ENCODE data around the gene DDX27. TPM values are rescaled to one million over a fixed set of nuclear protein-coding genes. Genes with fewer than 3 reads are reported as not detected.

DDX27 gene
- total RNA-seq, 1 experiment from 2014 or later: 54.8 TPM

DNA sequence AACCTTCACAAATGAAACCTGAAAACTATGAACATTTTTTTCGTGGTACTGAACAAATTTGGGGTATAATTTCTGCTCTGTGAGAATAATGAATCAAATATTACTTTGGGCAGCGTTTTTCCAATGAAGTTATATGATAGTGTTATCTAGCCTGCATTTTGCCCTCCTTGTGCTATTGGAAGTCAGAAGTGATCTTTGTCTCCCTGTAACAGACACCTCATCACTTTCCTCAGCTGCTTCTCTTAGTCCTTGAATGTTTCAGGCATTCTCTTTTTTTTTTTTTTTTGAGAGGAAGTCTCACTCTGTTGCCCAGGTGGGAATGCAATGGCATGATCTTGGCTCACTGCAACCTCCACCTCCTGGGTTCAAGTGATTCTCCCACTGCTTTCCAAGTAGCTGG is 10.2 kb downstream of the DDX27 start (continued):
- TF ChIP-seq TEAD1 (CRISPR knock-in tag; IDR thresholded peaks at IDR 0.05) (no peak), ZNF232 (CRISPR knock-in tag; IDR thresholded peaks at IDR 0.05) (no peak)
- TF ChIP-seq, protein P1, sequence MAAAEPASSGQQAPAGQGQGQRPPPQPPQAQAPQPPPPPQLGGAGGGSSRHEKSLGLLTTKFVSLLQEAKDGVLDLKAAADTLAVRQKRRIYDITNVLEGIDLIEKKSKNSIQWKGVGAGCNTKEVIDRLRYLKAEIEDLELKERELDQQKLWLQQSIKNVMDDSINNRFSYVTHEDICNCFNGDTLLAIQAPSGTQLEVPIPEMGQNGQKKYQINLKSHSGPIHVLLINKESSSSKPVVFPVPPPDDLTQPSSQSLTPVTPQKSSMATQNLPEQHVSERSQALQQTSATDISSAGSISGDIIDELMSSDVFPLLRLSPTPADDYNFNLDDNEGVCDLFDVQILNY (CRISPR knock-in tag; IDR thresholded peaks at IDR 0.05): no peak
- TF ChIP-seq, protein P2, sequence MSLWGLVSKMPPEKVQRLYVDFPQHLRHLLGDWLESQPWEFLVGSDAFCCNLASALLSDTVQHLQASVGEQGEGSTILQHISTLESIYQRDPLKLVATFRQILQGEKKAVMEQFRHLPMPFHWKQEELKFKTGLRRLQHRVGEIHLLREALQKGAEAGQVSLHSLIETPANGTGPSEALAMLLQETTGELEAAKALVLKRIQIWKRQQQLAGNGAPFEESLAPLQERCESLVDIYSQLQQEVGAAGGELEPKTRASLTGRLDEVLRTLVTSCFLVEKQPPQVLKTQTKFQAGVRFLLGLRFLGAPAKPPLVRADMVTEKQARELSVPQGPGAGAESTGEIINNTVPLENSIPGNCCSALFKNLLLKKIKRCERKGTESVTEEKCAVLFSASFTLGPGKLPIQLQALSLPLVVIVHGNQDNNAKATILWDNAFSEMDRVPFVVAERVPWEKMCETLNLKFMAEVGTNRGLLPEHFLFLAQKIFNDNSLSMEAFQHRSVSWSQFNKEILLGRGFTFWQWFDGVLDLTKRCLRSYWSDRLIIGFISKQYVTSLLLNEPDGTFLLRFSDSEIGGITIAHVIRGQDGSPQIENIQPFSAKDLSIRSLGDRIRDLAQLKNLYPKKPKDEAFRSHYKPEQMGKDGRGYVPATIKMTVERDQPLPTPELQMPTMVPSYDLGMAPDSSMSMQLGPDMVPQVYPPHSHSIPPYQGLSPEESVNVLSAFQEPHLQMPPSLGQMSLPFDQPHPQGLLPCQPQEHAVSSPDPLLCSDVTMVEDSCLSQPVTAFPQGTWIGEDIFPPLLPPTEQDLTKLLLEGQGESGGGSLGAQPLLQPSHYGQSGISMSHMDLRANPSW (CRISPR knock-in tag; conservative IDR thresholded peaks at IDR 0.05; ENCODE audit: low read depth): no peak
- TF ChIP-seq, protein P3, sequence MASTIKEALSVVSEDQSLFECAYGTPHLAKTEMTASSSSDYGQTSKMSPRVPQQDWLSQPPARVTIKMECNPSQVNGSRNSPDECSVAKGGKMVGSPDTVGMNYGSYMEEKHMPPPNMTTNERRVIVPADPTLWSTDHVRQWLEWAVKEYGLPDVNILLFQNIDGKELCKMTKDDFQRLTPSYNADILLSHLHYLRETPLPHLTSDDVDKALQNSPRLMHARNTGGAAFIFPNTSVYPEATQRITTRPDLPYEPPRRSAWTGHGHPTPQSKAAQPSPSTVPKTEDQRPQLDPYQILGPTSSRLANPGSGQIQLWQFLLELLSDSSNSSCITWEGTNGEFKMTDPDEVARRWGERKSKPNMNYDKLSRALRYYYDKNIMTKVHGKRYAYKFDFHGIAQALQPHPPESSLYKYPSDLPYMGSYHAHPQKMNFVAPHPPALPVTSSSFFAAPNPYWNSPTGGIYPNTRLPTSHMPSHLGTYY (CRISPR knock-in tag; IDR thresholded peaks at IDR 0.05): no peak
- TF ChIP-seq, protein P4, sequence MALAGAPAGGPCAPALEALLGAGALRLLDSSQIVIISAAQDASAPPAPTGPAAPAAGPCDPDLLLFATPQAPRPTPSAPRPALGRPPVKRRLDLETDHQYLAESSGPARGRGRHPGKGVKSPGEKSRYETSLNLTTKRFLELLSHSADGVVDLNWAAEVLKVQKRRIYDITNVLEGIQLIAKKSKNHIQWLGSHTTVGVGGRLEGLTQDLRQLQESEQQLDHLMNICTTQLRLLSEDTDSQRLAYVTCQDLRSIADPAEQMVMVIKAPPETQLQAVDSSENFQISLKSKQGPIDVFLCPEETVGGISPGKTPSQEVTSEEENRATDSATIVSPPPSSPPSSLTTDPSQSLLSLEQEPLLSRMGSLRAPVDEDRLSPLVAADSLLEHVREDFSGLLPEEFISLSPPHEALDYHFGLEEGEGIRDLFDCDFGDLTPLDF (CRISPR knock-in tag; IDR thresholded peaks at IDR 0.05): no peak
- TF ChIP-seq, protein P5, sequence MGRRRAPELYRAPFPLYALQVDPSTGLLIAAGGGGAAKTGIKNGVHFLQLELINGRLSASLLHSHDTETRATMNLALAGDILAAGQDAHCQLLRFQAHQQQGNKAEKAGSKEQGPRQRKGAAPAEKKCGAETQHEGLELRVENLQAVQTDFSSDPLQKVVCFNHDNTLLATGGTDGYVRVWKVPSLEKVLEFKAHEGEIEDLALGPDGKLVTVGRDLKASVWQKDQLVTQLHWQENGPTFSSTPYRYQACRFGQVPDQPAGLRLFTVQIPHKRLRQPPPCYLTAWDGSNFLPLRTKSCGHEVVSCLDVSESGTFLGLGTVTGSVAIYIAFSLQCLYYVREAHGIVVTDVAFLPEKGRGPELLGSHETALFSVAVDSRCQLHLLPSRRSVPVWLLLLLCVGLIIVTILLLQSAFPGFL (CRISPR knock-in tag; IDR thresholded peaks at IDR 0.05; ENCODE audit: borderline replicate concordance): no peak
- TF ChIP-seq, protein P6, sequence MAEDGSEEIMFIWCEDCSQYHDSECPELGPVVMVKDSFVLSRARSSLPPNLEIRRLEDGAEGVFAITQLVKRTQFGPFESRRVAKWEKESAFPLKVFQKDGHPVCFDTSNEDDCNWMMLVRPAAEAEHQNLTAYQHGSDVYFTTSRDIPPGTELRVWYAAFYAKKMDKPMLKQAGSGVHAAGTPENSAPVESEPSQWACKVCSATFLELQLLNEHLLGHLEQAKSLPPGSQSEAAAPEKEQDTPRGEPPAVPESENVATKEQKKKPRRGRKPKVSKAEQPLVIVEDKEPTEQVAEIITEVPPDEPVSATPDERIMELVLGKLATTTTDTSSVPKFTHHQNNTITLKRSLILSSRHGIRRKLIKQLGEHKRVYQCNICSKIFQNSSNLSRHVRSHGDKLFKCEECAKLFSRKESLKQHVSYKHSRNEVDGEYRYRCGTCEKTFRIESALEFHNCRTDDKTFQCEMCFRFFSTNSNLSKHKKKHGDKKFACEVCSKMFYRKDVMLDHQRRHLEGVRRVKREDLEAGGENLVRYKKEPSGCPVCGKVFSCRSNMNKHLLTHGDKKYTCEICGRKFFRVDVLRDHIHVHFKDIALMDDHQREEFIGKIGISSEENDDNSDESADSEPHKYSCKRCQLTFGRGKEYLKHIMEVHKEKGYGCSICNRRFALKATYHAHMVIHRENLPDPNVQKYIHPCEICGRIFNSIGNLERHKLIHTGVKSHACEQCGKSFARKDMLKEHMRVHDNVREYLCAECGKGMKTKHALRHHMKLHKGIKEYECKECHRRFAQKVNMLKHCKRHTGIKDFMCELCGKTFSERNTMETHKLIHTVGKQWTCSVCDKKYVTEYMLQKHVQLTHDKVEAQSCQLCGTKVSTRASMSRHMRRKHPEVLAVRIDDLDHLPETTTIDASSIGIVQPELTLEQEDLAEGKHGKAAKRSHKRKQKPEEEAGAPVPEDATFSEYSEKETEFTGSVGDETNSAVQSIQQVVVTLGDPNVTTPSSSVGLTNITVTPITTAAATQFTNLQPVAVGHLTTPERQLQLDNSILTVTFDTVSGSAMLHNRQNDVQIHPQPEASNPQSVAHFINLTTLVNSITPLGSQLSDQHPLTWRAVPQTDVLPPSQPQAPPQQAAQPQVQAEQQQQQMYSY (CRISPR knock-in tag; IDR thresholded peaks at IDR 0.05): no peak
- TF ChIP-seq, protein P7, sequence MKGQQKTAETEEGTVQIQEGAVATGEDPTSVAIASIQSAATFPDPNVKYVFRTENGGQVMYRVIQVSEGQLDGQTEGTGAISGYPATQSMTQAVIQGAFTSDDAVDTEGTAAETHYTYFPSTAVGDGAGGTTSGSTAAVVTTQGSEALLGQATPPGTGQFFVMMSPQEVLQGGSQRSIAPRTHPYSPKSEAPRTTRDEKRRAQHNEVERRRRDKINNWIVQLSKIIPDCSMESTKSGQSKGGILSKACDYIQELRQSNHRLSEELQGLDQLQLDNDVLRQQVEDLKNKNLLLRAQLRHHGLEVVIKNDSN (CRISPR knock-in tag; IDR thresholded peaks at IDR 0.05): no peak

DNA sequence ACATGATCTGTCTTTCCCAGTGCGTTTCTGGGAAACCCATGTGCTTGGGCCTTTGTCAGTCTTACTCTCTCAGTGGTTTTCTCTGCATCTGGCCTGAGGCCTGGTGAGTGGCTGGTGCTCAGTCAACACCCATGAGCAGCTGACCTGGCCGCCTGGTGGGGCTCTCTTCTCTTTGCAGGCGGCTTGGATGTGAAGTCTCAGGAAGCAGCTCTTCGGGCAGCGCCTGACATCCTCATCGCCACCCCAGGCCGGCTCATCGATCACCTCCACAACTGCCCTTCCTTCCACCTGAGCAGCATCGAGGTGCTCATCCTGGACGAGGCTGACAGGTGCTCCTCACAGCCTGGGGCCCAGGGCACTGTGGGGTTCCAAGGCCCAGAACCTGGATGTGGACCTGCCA is 10.8 kb downstream of the DDX27 start:
- POLR2A ChIA-PET: no interaction called here
- ATAC-seq: no peak
- TF ChIP-seq ESRRA (CRISPR knock-in tag; IDR thresholded peaks at IDR 0.05; ENCODE audit: borderline replicate concordance): no peak
- TF ChIP-seq, protein P8, sequence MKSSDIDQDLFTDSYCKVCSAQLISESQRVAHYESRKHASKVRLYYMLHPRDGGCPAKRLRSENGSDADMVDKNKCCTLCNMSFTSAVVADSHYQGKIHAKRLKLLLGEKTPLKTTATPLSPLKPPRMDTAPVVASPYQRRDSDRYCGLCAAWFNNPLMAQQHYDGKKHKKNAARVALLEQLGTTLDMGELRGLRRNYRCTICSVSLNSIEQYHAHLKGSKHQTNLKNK (CRISPR knock-in tag; IDR thresholded peaks at IDR 0.05): no peak
- TF ChIP-seq, protein P9, sequence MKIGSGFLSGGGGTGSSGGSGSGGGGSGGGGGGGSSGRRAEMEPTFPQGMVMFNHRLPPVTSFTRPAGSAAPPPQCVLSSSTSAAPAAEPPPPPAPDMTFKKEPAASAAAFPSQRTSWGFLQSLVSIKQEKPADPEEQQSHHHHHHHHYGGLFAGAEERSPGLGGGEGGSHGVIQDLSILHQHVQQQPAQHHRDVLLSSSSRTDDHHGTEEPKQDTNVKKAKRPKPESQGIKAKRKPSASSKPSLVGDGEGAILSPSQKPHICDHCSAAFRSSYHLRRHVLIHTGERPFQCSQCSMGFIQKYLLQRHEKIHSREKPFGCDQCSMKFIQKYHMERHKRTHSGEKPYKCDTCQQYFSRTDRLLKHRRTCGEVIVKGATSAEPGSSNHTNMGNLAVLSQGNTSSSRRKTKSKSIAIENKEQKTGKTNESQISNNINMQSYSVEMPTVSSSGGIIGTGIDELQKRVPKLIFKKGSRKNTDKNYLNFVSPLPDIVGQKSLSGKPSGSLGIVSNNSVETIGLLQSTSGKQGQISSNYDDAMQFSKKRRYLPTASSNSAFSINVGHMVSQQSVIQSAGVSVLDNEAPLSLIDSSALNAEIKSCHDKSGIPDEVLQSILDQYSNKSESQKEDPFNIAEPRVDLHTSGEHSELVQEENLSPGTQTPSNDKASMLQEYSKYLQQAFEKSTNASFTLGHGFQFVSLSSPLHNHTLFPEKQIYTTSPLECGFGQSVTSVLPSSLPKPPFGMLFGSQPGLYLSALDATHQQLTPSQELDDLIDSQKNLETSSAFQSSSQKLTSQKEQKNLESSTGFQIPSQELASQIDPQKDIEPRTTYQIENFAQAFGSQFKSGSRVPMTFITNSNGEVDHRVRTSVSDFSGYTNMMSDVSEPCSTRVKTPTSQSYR (CRISPR knock-in tag; IDR thresholded peaks at IDR 0.05): no peak
- no peak for TF ChIP-seq NR1H2 (CRISPR knock-in tag; IDR thresholded peaks at IDR 0.05)
- TF ChIP-seq NR3C1 (CRISPR knock-in tag; conservative IDR thresholded peaks at IDR 0.05; ENCODE audit: low read depth): no peak
- TF ChIP-seq ZNF219 (CRISPR knock-in tag; IDR thresholded peaks at IDR 0.05; ENCODE audit: borderline replicate concordance): no peak
- no peak for TF ChIP-seq HMGA2 (CRISPR knock-in tag; IDR thresholded peaks at IDR 0.05)
- TF ChIP-seq CREB1 (CRISPR knock-in tag; IDR thresholded peaks at IDR 0.05): no peak
- TF ChIP-seq ZNF423 (CRISPR knock-in tag; IDR thresholded peaks at IDR 0.05): no peak
- TF ChIP-seq GABPB1 (CRISPR knock-in tag; IDR thresholded peaks at IDR 0.05): no peak
- TF ChIP-seq JUN (CRISPR knock-in tag; IDR thresholded peaks at IDR 0.05): no peak
- TF ChIP-seq IRF2 (CRISPR knock-in tag; IDR thresholded peaks at IDR 0.05; ENCODE audit: borderline replicate concordance, low read depth): no peak

More for the DNA sequence above, 10.8 kb downstream of the DDX27 start:
- DNase-seq (ENCODE audit: low spot score): no peak
- H3K4me1 Mint-ChIP-seq: no peaks in the 10 kb centered on the region
- no peak overlapping the region for H3K27ac Mint-ChIP-seq
- peaks cover 71% of the 10 kb centered on the region for H3K36me3 Mint-ChIP-seq
- no peaks in the 10 kb centered on the region for H3K27me3 Mint-ChIP-seq (ENCODE audit: low read depth)
- no peaks in the 10 kb centered on the region for H3K9me3 Mint-ChIP-seq
- no peak overlapping the region for H3K4me3 Mint-ChIP-seq
- CTCF ChIA-PET: no interaction called here
